Mucosa of gallbladder (tissue), 1 donor: Measurements from ENCODE around the gene RABEP2. TPM values are rescaled to one million over a fixed set of nuclear protein-coding genes. Genes with fewer than 3 reads are reported as not detected.
"Not testable (repeated sequence)": the region's sequence is repeated elsewhere in the genome, so short reads cannot be mapped to it uniquely, and the experiment has no call there.

ENCODE experiments used
- DNase-seq: peaks from one replicate; pipeline ENCODE4 v3.0.0-alpha.2; 2020; ENCODE audit warnings: low spot score
- total RNA-seq: library from RNA; stranded (reverse); gene quantifications from one replicate; pipeline ENCODE4 v1.2.1, GENCODE V29; 2021
- donor health status: DM: no; HTN: no; CAD: no.

The RABEP2 gene
- total RNA-seq, 1 donor from 2014 or later = 35.1 TPM

DNA sequence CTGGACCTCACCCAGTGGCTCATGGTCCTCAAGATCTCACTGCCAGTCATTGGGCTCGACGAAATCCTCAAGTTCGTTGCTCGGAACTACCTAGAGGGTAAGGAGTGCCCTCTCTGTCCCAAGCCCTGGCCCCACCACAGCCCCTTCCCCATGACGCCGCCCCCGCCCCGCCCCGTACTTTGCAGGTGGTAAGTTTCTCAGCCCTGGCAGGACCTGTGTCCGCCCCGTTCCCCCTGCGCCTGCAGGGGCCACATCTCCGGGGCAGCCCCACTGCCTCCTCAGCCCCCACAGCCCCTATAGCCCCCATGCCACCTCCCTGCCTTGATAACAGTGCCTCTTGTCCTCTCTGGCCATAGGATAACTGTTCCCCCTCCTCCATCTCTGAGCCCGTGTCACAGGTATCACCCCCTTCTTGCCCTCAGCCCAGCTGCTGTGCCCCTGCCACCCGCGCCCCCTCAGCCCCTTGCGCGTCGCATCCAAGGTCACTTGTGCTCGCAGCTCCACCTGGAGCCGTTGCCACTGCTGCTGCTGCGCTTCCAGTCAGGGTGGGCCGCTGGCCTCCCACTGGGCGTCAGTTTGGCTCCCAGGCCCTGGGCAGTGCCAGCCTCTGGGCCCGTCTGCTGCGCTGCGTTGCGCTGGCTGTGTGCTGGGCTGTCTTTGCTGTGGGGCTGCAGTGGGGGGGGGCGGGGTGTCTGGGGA lies 21.5 kb downstream of the RABEP2 start:
- no peak for DNase-seq

DNA sequence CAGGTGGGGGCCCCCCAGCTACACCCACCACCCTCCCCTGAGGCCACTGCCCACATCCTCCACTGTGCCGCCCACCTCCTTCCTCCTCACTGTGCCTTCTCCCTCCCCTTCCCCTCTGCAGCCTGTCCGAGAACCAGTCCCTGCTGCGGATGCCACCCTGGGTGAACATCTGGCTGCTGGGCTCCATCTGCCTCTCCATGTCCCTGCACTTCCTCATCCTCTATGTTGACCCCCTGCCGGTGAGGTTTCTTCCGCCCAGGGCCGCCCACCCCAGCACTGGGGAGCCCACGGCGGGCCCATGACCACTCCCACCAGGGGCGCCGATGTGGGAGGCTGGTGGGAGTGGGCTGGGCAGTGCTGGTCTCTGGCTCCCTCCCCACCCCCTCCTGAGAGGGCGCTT lies 22.1 kb downstream of the RABEP2 start:
- DNase-seq = no peak

DNA sequence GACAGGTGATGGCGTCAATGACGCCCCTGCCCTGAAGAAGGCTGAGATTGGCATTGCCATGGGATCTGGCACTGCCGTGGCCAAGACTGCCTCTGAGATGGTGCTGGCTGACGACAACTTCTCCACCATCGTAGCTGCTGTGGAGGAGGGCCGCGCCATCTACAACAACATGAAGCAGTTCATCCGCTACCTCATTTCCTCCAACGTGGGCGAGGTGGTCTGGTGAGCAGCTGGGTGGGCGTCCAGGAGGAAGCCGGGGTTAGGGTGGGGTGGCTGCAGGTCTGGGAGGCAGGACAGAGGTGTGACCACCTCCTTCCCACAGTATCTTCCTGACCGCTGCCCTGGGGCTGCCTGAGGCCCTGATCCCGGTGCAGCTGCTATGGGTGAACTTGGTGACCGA lies 23.2 kb downstream of the RABEP2 start:
- DNase-seq = no peak

DNA sequence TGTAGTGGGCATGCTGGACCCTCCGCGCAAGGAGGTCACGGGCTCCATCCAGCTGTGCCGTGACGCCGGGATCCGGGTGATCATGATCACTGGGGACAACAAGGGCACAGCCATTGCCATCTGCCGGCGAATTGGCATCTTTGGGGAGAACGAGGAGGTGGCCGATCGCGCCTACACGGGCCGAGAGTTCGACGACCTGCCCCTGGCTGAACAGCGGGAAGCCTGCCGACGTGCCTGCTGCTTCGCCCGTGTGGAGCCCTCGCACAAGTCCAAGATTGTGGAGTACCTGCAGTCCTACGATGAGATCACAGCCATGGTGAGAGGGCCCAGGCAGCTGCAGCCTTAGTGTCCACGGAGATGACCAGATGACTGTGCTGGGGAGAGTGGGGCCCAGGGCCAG lies 24.4 kb downstream of the RABEP2 start:
- DNase-seq = no peak

DNA sequence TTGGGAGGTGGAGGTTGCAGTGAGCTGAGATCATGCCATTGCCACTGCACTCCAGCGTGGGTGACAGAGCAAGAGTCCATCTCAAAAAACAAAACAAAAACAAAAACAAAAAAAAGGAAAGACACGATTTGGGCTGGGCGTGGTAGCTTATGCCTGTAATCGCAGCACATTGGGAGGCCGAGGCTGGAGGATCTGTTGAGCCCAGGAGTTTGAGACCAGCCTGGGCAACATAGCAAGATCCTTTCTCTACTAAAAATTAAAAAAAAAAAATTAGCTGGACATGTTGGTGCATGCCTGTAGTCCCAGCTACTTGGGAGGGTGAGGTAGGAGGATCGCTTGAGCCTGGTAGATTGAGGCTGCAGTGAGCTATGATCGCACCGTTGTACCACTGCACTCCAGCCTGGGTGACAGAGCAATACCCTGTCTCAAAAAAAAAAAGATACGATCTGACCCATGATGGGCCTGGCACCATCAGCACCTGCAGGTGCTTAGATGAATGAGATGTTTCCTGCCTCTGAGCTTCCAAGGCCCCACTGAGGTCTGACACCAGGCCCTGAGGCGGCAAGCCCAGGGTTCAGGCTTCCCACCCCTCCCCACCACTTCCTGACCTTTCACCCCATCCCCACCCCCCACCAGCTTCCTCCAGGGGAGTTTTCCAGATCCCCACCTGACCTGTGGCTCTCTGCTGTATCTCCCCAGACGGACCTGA lies 25.0 kb downstream of the RABEP2 start:
- no peak for DNase-seq

DNA sequence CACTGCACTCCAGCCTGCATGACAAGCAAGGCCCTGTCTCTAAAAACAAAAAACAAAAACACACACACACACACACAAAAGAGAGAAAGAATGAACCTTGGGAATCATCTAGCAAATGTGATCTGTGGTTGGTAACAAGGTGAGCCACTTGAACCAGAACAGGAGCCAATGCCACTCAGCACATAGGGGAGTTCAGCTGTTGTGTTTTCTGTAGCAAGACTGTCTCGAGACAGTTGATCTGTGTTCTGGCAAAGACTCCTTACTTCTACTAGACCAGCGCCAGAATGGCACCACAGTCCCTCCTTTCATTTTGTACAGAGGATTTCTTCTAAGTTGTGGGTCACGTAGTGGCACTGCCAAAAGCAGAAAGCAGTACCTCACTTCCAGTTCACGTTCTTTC lies 26.1 kb downstream of the RABEP2 start:
- DNase-seq = no peak

DNA sequence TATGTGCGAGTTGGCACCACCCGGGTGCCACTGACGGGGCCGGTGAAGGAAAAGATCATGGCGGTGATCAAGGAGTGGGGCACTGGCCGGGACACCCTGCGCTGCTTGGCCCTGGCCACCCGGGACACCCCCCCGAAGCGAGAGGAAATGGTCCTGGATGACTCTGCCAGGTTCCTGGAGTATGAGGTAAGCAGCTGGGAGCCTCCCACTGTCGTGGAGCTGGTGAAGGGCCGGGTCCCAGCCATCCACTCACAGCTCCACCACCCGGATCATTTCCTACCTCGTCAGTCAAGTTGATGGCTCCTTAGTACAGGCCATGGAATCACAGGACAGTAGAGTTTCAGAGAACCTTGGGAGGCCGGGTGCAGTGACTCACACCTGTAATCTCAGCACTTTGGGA lies 26.8 kb downstream of the RABEP2 start:
- DNase-seq = no peak

DNA sequence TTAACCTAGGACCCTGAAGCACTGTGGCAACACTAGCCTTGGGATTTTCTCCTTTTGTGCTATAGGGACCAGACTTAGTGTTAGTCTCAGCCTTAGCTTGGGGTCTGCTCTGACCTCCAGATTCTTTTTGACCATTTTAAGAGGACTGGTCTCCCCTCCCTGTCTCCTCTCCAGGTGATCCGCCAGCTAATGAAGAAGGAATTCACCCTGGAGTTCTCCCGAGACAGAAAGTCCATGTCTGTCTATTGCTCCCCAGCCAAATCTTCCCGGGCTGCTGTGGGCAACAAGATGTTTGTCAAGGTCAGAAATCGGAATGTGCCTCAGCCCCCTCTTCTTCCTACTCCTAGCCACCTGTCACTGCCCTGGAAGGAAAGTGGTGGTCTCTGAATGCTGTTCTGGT lies 27.2 kb downstream of the RABEP2 start:
- no peak for DNase-seq

DNA sequence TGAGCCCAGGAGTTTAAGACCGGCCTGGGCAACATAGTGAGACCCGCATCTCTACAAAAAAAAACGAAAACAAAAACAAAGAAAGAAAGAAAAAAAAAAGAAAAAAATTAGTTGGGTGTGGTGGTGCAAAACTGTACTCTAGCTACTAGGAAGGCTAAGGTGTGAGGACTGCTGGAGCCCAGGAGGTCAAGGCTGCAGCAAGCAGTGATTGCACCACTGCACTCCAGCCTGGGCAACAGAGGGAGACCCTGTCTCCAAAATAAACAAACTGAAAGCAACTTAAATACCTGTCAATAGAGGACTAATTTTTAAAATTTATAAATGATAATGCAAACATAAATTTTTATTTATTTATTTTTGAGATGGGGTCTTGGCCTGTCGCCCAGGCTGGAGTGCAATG lies 29.4 kb downstream of the RABEP2 start:
- no peak for DNase-seq

DNA sequence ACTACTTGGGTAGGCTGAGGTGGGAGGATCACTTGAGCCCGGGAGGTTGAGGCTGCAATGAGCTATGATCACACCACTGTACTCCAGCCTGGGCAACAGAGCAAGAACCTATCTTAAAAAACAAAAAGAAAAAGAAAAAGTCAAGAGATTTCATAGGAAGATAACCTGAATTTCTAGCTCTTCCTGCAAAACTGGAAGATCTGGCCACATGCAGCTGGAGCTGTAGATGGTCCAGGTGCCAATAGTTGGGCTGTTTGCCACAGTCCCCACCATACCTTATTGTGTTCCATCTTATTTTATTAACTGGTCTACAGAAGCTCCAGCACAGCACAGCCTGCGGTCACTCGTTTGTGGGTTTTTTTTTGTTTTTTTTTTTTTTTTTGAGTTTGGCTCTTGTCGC lies 31.7 kb downstream of the RABEP2 start:
- DNase-seq = no peak

DNA sequence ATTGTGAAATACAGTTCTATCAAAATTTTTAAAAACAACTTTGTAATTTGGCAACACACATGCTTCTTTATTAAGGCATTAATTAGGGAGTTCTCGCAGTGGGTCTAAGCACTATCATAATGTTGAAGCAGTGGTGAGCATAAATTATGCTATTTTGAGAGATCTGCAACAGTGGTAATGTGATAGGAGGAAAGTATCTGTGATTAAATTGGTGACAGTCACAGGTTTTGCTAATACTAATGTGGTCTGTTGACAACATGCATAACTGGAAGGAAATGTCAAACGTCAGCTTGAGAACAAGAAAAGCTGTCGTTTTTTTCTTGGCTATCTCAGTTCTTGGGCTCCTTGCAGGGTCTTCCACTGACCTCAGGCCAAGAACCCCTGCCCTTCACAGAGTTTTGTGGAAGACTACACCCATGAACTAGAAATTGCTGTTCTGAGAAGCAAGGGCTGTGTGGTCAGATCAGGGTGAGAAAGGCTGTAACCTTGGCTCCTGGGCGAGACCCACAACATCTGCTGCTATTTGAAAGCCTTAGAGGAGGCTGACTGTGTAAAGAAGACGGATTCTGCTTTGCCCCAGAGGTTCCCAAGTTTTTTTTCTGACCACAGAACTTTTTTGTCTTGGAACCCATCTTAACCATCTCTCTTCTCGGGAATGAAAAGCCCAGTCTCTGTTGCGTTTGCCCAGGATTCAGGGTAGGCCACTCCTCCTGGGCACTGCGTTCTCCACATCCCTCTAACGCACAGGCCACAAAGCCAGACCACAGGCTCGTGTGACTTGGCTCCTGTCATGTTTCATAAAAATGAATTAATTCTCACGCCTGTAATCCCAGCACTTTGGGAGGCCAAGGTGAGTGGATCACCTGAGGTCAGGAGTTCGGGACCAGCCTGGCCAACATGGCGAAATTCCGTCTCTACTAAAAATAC lies 32.8 kb downstream of the RABEP2 start:
- no peak for DNase-seq

DNA sequence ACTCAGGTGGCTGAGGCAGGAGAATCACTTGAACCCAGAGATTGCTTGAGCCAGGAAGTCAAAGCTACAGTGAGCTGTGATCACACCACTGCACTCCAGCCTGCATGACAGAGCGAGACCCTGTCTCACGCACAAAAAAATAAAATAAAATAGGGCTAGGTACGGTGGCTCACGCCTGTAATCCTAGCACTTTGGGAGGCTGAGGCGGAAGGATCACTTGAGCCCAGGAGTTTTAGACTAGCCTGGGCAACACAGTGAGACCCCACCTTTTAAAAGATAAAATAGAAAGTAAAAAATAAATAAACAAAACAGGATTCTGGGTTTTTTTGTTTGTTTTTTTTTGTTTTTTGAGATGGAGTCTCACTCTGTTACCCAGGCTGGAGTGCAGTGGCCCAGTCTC lies 34.7 kb downstream of the RABEP2 start:
- DNase-seq = not testable (repeated sequence)

DNA sequence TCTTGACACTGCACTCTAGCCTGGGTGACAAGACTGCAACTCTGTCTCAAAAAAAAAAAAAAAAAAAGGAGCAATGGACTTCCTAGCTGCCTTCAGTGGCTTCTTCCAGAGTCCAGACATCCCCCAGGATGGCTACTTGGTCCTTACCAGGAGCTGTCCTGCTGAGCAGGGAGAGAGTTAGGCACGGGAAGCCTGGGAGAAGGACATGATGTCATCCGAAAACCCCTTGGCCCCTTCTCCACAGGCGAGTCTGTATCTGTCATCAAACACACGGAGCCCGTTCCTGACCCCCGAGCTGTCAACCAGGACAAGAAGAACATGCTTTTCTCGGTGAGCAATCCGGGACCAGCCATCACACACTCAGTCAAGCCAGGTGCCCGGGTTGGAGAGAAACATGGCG lies 38.1 kb downstream of the RABEP2 start:
- no peak for DNase-seq

DNA sequence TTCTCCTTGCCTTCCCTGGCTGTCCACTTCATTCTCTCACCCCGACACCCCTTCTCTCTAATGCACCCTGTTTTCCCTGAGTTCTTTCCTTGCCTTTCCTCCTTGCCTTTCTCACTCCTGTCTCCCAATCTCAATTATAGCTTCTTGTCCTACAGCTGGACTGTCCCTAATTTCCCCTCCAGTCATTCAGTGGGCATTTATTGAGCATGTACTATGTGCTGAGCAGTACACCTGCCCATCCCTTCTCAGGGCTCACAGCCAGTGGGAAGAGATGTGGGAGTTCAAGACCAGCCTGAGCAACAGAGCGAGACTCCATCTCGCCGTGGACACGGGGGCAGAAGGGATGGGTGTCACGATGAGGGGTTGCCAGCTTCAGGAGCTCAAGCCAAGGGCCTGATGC lies 41.0 kb downstream of the RABEP2 start:
- DNase-seq = no peak

DNA sequence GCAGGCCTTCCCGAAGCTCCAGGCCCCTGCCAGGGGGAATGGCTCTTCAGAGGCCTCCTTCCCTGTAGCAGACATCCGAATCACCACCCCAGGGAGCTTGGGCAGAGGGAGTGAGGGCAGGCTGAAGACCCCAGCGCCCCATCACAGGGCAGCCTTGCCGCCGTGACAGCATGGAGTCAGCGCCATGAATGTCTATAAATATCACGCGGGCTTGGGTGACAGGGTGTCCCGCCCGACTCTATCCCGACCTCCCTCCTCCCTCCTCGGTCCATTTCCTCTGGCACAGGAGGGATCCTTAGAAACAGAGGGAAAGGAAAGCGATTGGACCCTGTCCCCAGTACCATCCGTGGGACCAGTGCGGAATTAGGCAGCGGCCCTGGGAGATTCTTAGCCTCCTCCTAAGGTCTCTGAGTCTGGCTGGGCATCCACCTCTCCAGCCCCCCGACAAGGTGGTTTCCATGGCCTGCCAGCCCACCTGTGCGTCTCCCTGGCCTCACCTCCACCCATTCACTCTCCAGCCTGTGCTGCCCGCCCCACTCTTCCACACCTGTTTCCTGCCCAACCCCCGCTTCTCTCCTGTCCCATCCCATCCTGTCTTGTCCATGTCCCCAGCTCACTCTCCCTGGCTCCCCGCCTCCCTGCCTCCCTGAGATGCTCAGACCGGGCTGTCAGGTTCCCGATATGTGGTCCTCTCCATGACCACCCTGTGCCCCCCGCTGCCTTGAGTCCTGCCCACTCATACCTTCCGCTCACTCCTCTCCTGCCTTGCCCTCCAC lies 41.6 kb downstream of the RABEP2 start:
- DNase-seq = no peak

DNA sequence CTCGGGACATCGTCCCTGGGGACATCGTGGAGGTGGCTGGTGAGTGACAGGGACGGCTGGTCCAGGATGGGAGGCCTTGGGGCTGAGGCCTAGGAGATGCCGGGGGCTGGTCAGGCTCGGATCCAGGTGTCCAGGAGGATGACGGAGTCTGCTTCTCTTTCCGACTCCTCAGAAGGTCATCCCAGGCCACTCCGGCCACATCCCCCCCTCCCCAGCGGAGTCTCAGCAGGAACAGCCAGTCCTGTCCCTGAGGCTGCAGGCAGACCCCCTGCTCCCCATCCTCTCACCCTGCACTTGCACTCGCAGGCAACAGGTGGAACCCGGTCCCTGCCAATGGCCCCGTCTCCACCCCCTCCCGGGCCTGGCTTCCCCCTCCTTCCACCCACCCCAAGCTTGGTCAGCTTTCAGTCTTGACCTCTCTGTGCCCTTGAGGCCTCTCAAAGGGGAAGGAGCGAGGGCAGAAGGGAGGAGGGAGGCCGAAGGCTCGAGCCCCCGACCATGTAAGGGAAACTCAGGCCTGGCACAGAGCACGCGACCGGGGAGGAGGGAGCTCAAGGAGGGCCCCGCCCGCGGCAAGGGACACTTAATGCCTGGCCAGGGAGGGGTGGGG lies 42.4 kb downstream of the RABEP2 start:
- no peak for DNase-seq

DNA sequence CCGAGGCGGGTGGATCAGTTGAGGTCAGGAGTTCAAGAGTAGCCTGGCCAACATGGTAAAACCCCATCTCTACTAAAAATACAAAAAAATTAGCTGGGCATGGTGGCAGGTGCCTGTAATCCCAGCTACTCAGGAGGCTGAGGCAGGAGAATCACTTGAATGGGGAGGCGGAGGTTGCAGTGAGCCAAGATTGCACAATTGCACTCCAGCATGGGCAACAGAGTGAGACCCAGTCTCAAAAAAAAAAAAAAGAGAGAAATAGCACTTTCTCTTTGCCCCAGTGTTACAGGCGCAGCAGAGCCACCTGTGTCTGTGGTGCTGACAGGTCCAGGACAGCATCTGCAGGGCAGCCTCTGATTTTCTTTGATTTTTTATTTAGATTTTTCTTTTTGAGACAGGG lies 43.5 kb downstream of the RABEP2 start:
- DNase-seq = not testable (repeated sequence)

DNA sequence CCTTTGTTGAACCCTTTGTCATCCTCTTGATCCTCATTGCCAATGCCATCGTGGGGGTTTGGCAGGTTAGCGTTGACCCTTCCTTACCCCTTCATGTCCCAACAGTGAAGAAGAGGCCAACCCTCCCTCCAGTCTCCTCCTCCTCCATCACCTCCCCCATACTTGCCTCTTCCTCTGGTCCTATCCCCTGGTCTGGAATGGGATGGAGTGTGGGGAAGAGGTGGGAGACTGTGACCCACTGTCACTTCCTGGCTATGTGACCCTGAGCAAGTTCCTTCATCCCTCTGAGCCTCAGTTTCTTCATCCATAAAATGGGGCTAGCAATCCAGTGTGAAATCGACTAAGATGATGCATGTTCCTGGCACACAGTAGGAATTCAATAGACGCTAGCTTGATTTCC lies 44.1 kb downstream of the RABEP2 start:
- no peak for DNase-seq

DNA sequence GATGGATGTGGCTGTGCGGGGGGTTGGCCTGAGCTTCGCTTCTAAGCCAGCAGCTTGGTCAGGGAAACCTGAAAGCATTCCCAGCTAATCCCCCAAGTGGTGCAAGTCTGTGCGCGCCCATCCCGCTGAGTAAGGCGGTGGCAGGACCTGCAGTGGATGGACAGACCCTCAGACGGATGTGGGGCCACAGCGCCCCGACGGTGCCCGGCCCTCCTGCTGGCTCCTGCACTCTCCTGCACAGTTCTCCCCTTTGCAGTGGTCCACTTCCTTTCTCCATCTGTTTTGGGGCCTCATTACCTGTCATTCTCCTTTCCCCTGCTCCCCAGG lies 44.5 kb downstream of the RABEP2 start:
- no peak for DNase-seq

DNA sequence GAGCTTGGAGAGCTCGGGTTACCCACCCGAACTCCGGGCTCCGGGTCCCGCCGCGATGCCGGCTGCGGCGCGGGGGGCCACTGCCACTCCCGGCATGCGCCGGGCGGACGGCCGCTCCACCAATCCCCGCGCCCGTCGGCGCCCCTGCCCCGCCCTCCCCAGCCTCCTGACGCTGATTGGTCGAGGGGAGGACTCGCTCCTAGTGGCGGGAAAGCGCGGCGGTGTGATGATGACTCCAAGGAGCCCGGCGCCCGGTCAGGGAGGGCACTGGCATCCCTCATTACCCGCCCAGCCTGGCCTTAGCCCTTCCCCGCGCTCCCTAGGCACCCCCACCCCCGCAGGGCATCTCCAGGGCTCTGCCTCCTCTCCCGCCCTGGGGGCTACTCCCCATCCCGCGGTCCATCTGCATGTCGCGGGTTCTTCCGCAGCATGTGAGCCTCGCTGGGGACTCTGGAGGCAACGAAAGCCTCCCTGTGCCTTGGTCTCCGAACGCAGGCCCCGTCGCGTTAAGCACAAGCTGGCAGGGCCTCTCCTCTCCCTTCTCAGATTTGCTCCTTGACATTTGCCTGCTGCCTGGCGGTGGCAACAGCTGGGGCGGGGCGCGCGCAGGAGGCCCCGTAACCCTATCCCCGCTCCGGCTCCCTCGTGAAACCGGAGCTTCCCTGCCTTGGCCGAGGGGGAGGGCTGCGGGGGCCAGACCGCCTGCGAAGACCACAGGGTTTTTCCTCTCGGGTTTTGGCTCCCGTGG lies 45.0 kb downstream of the RABEP2 start:
- DNase-seq = peak; percentile 86
